Occipital lobe (tissue), 2 donors: ENCODE data around the gene CST6. TPM values are rescaled to one million over a fixed set of nuclear protein-coding genes. Genes with fewer than 3 reads are reported as not detected.
"Not testable (repeated sequence)": the region's sequence is repeated elsewhere in the genome, so short reads cannot be mapped to it uniquely, and the experiment has no call there.

ENCODE experiments used
- DNase-seq: peaks from one replicate; lab custom pipeline; 2025; lab: John Stamatoyannopoulos, UW
- total RNA-seq: library from RNA; depleted of rRNA; stranded (reverse); fragments of >200 nt; gene quantifications from one replicate; pipeline ENCODE4 v1.2.3, GENCODE V29; 2014

The CST6 gene
- total RNA-seq, 1 donor from 2014 or later, result not detected

- no peak for DNase-seq
Measured at GRCh38 chr11:65983589-65983987, 28.2 kb upstream of the CST6 start.

- DNase-seq, result no peak
Measured at GRCh38 chr11:65987336-65987735, 24.5 kb upstream of the CST6 start.

GRCh38 chr11:65988791-65989592 is 22.8 kb upstream of the CST6 start:
- DNase-seq, result peak; percentile 86

GRCh38 chr11:65992056-65992455 is 19.8 kb upstream of the CST6 start:
- no peak for DNase-seq

- no peak for DNase-seq
Measured at GRCh38 chr11:65997286-65997685, 14.5 kb upstream of the CST6 start.

- DNase-seq, result peak; percentile 94
Measured at GRCh38 chr11:66001942-66002647, 9.7 kb upstream of the CST6 start, which contains the start of the genes BANF1 and EIF1AD. TSS of gene BANF1 (plus strand) at chr11:66002503. CDS start at chr11:66003251, 748 bp downstream. TSS of gene EIF1AD (minus strand) at chr11:66002157. CDS start at chr11:66000389, 1,768 bp downstream.

- DNase-seq, result peak; percentile 74
Measured at GRCh38 chr11:66002648-66003225, 9.1 kb upstream of the CST6 start.

GRCh38 chr11:66003291-66003690 is 8.5 kb upstream of the CST6 start:
- DNase-seq, result no peak

- DNase-seq, result no peak
Measured at GRCh38 chr11:66004186-66004585, 7.6 kb upstream of the CST6 start.

GRCh38 chr11:66006134-66006890 is 5.5 kb upstream of the CST6 start:
- DNase-seq, result no peak

GRCh38 chr11:66006891-66007176 is 5.0 kb upstream of the CST6 start:
- no peak for DNase-seq

- DNase-seq, result no peak
Measured at GRCh38 chr11:66007201-66007634, 4.6 kb upstream of the CST6 start.

GRCh38 chr11:66008095-66008467 is 3.7 kb upstream of the CST6 start:
- DNase-seq, result no peak

- no peak for DNase-seq
Measured at GRCh38 chr11:66008468-66009101, 3.2 kb upstream of the CST6 start.

GRCh38 chr11:66010036-66010435 is 1.8 kb upstream of the CST6 start:
- DNase-seq, result not testable (repeated sequence)

- DNase-seq, result no peak
Measured at GRCh38 chr11:66011239-66011784, 496 bp upstream of the CST6 start.

GRCh38 chr11:66012371-66012945 is 650 bp downstream of the CST6 start:
- no peak for DNase-seq

- no peak for DNase-seq
Measured at GRCh38 chr11:66012946-66013761, 1.3 kb downstream of the CST6 start.

- no peak for DNase-seq
Measured at GRCh38 chr11:66013762-66014100, 1.9 kb downstream of the CST6 start.
